ENCODE measurements around the gene KPNA6.

GRCh38 chr1:32159189-32159588, 51.3 kb downstream of the KPNA6 start:
- no peak for TF ChIP-seq POLR2AphosphoS5 (IDR thresholded peaks at IDR 0.05; ENCODE audit: low read length)
- TF ChIP-seq CTCF (IDR thresholded peaks at IDR 0.05 in 2 of 3, conservative IDR thresholded peaks at IDR 0.05 in 1 of 3; ENCODE audit: control insufficient read depth in 2 of 3, extremely low read depth in 1 of 3, insufficient read depth in 1 of 3, low read depth in 3 of 3, low read length in 3 of 3) = no peak
- TF ChIP-seq PBX3 (IDR thresholded peaks at IDR 0.05; ENCODE audit: insufficient replicate concordance, low read depth, low read length) = peak; percentile 50
- TF ChIP-seq POLR2A (IDR thresholded peaks at IDR 0.05; ENCODE audit: low read depth, low read length) = no peak
- no peak for TF ChIP-seq ATF2 (IDR thresholded peaks at IDR 0.05; ENCODE audit: low read length)
- no peak for TF ChIP-seq IRF3 (IDR thresholded peaks at IDR 0.05)
- no peak for TF ChIP-seq JUNB (IDR thresholded peaks at IDR 0.05)
- no peak for TF ChIP-seq RELB (IDR thresholded peaks at IDR 0.05; ENCODE audit: low read depth)
- no peak for TF ChIP-seq NRF1 (conservative IDR thresholded peaks at IDR 0.05; ENCODE audit: low read depth, low read length)
- TF ChIP-seq REST (IDR thresholded peaks at IDR 0.05; ENCODE audit: low read depth, low read length) = no peak
- TF ChIP-seq CREB1 (IDR thresholded peaks at IDR 0.05; ENCODE audit: low read depth) = no peak
- TF ChIP-seq CREM (IDR thresholded peaks at IDR 0.05; ENCODE audit: low read depth) = no peak
- no peak for TF ChIP-seq USF2 (IDR thresholded peaks at IDR 0.05; ENCODE audit: borderline replicate concordance, low read depth, low read length)
- TF ChIP-seq TBL1XR1 (IDR thresholded peaks at IDR 0.05; ENCODE audit: low read depth, low read length) = no peak
